Nephron progenitor cell (in vitro differentiated cells): ENCODE measurements around the gene TIGD7.

Experiments used
- DNase-seq: peaks from one replicate; pipeline ENCODE4 v3.0.0; 2021
- H3K27ac Mint-ChIP-seq: 2 replicates; pipeline ENCODE4 v1.8.0; 2021; ENCODE audit warnings: mild to moderate bottlenecking, moderate library complexity, mixed read lengths
- H3K27me3 Mint-ChIP-seq: 2 replicates; pipeline ENCODE4 v1.8.0; 2021; ENCODE audit warnings: mild to moderate bottlenecking, low read depth, mixed read lengths; ENCODE audit not compliant: poor library complexity
- H3K36me3 Mint-ChIP-seq: 2 replicates; pipeline ENCODE4 v1.8.0; 2021; ENCODE audit warnings: low read depth, mixed read lengths
- H3K4me1 Mint-ChIP-seq: 2 replicates; pipeline ENCODE4 v1.8.0; 2021; ENCODE audit warnings: mixed read lengths
- H3K4me3 Mint-ChIP-seq: 2 replicates; pipeline ENCODE4 v1.8.0; 2021; ENCODE audit warnings: mild to moderate bottlenecking, moderate library complexity, mixed read lengths
- H3K9me3 Mint-ChIP-seq: 2 replicates; pipeline ENCODE4 v1.8.0; 2021; ENCODE audit warnings: mild to moderate bottlenecking, moderate library complexity, mixed read lengths
- TF ChIP-seq, protein P1 (sequence below): fragments of 200-600 bp; sonication (generic); IDR thresholded peaks from 2 replicates; pipeline ENCODE4 v1.5.0; 2021; ENCODE audit warnings: antibody characterized with exemption

Gene TIGD7

DNA sequence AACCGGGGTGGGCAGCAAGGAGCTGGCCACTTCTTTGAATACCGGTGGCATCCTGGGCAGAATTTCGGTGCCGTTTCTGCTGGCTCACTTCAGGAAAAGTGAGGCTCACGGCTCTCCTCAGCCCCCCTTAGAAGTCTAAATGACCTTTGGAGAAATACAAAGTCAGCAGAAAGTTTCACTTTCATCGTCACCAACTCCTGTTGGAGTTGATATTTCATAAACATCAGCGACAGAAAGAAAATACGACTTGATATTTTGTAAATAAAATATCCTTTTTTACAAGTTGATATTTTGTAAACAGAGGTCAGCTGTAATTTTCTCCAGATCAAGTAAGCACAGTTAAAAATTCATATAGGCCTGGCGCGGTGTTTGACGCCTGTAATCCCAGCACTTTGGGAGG lies 848 bp upstream of the TIGD7 start:
- no peak for DNase-seq
- Mint-ChIP-seq H3K4me3 (peak overlapping the region; percentile 79), H3K4me1 (peaks cover 5% of the 10 kb centered on the region), H3K36me3 (peaks cover 91% of the 10 kb centered on the region), H3K27ac (no peak overlapping the region), H3K9me3 (peaks cover 98% of the 10 kb centered on the region), H3K27me3 (peaks cover 6% of the 10 kb centered on the region)
- TF ChIP-seq, protein P1, sequence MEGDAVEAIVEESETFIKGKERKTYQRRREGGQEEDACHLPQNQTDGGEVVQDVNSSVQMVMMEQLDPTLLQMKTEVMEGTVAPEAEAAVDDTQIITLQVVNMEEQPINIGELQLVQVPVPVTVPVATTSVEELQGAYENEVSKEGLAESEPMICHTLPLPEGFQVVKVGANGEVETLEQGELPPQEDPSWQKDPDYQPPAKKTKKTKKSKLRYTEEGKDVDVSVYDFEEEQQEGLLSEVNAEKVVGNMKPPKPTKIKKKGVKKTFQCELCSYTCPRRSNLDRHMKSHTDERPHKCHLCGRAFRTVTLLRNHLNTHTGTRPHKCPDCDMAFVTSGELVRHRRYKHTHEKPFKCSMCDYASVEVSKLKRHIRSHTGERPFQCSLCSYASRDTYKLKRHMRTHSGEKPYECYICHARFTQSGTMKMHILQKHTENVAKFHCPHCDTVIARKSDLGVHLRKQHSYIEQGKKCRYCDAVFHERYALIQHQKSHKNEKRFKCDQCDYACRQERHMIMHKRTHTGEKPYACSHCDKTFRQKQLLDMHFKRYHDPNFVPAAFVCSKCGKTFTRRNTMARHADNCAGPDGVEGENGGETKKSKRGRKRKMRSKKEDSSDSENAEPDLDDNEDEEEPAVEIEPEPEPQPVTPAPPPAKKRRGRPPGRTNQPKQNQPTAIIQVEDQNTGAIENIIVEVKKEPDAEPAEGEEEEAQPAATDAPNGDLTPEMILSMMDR, result no peak

DNA sequence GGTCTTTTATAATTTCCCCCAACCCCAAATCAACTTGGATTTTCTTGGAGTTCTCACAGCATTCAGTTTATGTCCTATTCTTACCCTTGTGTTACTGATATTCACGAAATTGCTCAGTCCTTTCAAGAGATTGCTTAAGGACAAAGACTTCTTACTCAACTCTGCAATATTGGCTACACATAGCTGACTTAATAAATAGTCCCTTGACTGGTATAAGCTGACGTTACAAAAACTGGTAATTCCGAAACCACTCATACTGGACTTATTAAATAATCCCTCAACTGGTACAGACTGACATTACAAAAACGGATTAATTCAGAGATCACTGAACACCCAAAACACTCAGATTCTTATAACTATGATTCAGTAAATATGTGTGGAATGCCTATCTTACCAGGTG lies 860 bp downstream of the TIGD7 start:
- peaks cover 91% of the 10 kb centered on the region for H3K36me3 Mint-ChIP-seq
- H3K27me3 Mint-ChIP-seq, result peaks cover 3% of the 10 kb centered on the region
- TF ChIP-seq, protein P1, result no peak
- peaks cover 98% of the 10 kb centered on the region for H3K9me3 Mint-ChIP-seq
- H3K4me3 Mint-ChIP-seq, result peak overlapping the region; percentile 79
- peaks cover 5% of the 10 kb centered on the region for H3K4me1 Mint-ChIP-seq
- no peak overlapping the region for H3K27ac Mint-ChIP-seq
- no peak for DNase-seq

DNA sequence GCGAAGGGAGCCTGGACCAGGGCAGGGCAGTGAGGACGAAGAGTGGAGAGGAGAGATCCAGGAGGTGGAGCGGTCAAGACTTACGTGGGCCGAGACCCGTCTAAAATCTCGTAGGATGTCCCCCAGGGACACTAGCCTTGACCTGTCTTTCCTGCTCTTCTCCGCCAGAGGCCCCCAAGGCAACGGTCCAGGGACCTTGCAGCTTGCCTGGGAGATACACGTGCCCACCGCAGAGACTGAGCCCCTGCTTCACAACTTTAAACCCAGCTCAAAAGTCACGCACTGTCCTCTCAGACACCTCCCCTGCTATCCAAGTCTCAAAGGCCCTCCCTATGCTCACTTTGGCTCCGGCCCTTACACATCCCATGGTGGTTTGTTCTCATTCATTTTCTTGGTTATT lies 9.4 kb downstream of the TIGD7 start:
- peaks cover 93% of the 10 kb centered on the region for H3K36me3 Mint-ChIP-seq
- no peak overlapping the region for H3K27ac Mint-ChIP-seq
- no peak for DNase-seq
- TF ChIP-seq, protein P1, result no peak
- H3K27me3 Mint-ChIP-seq, result peaks cover 5% of the 10 kb centered on the region
- H3K4me3 Mint-ChIP-seq, result no peak overlapping the region
- peaks cover 92% of the 10 kb centered on the region for H3K9me3 Mint-ChIP-seq
- H3K4me1 Mint-ChIP-seq, result no peaks in the 10 kb centered on the region

DNA sequence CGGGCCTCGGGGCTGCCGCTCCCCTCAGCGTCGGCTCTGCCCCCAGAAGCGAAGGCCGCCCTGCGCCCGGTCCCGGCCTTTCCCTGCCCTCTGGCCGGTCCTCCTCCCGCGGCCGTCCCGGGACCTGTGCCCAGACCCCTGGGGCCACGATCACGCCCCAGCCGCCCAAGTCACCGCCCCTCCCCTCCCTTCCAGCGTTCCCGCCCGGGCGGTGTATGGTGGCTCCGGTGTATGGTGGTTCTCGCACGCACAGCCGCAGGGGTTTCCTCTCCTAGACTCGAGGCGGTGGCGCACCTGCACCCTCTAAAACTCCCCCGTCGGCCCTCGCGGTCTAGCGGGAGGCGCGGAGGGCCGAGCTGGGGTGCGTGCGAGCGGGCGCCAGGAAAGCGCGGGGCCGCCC lies 10.0 kb downstream of the TIGD7 start:
- no peaks in the 10 kb centered on the region for H3K4me1 Mint-ChIP-seq
- H3K27me3 Mint-ChIP-seq, result peaks cover 5% of the 10 kb centered on the region
- H3K4me3 Mint-ChIP-seq, result no peak overlapping the region
- H3K27ac Mint-ChIP-seq, result no peak overlapping the region
- no peak for DNase-seq
- peaks cover 93% of the 10 kb centered on the region for H3K36me3 Mint-ChIP-seq
- peaks cover 92% of the 10 kb centered on the region for H3K9me3 Mint-ChIP-seq
- TF ChIP-seq, protein P1, result no peak

DNA sequence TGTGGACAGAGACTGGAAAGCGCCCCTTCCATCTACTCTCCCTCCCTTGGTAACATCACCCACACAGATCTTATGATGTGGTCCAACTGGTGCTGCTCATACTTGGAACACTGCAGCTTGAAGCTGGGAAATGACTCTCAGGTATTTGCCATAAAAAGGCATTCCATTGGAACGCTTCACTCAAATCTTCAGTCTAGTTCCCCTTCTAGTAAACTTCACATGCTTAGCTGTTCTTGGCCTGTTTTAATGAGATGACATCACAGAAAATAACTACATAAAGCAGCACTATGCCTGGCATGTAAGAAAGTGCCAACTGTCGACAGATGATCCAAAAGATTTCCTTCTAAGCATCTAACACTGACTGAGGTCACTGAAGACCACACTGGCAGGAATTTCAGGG lies 12.6 kb downstream of the TIGD7 start:
- no peak for DNase-seq
- Mint-ChIP-seq H3K4me1 (no peaks in the 10 kb centered on the region), H3K36me3 (peaks cover 94% of the 10 kb centered on the region), H3K27ac (no peak overlapping the region), H3K4me3 (no peak overlapping the region), H3K27me3 (peaks cover 5% of the 10 kb centered on the region), H3K9me3 (peaks cover 94% of the 10 kb centered on the region)
- TF ChIP-seq, protein P1, result no peak

DNA sequence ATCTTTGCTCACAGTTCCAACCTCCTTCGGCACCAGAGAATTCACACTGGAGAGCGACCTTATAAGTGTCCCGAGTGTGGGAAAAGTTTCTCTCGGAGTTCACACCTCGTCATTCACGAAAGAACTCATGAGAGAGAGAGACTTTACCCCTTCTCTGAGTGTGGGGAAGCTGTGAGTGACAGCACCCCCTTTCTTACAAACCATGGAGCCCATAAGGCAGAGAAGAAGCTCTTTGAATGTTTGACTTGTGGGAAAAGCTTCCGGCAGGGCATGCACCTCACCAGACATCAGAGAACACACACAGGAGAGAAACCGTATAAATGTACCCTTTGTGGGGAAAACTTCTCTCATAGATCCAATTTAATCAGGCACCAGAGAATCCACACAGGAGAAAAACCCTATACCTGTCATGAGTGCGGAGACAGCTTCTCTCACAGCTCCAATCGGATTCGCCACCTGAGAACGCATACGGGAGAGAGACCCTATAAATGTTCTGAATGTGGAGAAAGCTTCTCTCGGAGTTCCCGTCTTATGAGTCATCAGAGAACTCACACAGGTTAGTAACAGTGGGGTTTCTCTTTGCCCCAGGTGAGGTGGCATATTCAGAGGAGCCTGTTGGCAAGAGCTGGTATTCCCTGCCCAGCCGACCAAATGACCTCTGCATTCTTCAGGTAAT lies 15.1 kb downstream of the TIGD7 start:
- TF ChIP-seq, protein P1, result no peak
- Mint-ChIP-seq H3K36me3 (peaks cover 98% of the 10 kb centered on the region), H3K27ac (no peak overlapping the region), H3K4me1 (peaks cover 1% of the 10 kb centered on the region), H3K9me3 (peaks cover 98% of the 10 kb centered on the region), H3K27me3 (peaks cover 5% of the 10 kb centered on the region), H3K4me3 (no peak overlapping the region)
- DNase-seq, result no peak
